GM19240 (cell line): ENCODE results near the gene SLC6A17.
A peak's percentile ranks its signal among the peaks of the same experiment; 100 is the strongest.

Experiments used
- DNase-seq: peaks from one replicate; pipeline ENCODE4 v3.0.0; 2011; ENCODE audit warnings: low spot score; ENCODE audit not compliant: insufficient read length

Gene SLC6A17

DNA sequence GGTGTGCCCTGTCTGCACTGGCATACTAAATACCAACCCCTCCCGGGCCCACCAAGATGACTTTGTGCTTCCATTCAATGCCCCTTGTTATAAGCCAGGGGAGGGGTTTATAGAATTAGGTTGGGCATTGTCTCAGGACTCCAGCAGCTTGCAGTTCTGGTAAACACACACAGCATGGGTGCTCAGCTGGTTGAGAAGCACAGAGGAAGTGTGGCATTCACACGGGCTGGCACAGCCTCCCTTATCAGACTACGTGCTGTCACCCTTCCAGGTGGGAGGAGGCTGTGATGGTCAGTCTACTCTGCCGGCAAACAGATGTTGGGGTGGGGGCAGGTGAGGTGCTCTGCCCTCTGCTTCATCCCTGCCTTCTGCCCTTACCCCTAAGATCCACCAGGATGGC, 15.0 kb upstream of the SLC6A17 start:
- no peak for DNase-seq

DNA sequence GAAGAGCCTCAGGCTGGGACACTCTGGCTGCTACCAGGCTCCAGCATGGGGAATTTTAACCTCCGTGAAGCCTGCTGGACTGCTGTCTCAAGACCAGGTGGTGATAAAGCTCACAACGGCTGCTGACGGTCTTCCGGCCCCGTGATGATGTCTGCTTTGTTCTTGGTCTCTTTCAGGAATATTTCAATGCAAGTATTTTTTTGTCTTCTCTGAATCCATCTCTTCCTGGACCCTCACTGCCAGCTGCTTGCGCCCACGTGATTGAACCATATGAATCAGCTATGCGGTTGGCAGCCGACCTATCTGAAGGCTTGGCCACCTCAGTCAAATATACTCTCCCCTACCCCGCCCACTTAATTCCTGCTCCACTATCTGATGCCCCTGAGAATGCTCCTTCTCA, 14.6 kb upstream of the SLC6A17 start:
- no peak for DNase-seq

DNA sequence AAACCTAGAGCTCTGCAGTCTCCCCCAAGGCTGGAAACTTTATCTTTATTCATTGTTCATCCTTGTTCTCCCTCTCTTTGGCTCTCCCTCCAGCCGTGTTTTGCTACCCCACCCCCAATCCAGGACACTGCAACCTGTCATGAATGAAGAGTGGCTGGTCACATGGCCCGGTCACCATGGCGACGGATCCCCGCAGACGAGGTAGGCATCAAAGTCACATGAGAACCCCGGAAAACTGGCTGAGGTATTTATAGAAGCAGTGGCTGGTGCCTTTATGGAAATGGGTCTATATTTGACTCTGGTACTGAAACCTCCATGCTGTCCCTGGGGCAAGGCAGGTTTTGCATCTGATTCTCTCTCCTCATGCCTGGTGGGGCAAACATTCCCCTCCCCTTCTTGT, 13.4 kb upstream of the SLC6A17 start:
- no peak for DNase-seq

DNA sequence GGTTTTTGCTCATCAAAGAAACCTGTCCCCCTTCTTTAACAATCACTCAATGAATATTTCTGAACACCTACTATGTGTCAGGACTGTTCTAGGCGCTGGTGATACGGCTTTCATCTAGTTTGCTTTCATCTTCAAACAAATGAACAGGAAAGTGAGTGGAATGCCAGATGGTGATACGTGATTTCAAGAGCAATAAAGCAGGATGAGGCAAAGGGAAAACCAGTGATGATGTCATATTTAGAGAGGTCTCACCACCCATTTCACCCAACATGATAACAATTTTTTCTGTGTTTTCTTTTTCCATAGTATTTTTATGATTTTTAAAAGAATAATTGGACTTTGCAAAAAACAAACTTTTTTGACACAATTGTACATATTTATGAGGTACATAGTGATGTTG, 11.3 kb upstream of the SLC6A17 start:
- no peak for DNase-seq

DNA sequence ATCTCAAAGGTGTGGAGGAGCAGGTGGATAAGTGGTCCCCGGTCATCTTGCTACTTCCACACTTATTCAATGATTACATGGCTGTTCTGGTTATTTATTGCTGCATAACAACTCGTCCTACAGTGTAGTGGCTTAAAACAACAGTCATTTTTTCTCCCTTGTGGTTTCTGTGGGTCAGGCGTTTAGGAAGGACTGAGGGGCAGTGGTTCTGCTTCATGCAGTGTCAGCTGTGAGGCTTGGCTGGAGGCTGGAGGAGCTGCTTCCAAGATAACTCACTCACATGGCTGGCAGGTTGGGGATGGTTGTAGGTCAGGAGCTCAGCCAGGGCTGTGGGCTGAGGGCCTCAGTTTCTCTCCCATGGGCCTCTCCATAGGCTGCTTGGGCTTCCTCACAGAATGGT, 5.9 kb upstream of the SLC6A17 start:
- DNase-seq, result no peak

DNA sequence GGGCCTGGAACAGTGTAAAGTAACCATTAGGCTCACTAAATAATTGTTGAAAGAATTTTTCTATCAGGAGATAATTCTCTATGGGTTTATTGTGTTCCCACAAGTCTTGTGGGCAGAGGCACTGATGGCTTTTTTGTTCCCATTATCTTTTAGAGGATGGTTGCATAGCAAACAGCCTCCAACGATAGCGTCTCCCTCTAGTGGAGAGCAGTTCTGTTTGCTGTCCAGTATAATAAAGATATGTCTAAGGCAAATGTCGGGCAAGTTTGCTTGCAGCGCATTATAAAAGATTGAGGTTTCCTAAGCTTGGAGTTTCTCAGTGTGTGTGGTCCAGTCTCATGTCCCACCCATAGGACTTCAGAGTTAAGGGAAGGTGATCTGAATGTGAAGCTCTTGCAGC, 1.3 kb upstream of the SLC6A17 start:
- DNase-seq, result no peak

DNA sequence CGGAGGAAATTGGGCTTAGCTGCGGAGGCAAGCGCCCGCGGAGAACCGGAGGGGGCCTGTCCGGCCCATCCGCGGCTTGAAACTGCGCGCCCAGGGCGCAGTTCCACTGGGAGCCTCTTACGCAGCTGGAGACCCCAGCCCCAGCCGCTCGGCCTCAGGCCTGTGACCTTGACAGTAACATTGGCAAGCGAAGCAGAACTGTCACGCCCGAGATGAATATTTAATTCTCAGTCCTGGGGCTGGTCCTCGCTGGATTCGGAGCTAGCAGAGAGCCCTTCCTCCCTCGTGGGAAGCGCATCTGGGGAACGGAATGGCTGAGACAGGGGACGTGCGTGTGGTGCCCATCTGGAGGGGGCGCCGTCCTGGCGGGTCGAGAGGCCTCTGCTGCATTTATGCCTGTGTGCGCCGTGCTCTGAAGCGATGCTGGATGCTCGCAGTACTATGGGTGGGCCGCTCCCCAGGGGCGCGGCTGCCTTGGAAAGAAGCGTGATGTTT, 928 bp downstream of the SLC6A17 start:
- DNase-seq, result no peak

DNA sequence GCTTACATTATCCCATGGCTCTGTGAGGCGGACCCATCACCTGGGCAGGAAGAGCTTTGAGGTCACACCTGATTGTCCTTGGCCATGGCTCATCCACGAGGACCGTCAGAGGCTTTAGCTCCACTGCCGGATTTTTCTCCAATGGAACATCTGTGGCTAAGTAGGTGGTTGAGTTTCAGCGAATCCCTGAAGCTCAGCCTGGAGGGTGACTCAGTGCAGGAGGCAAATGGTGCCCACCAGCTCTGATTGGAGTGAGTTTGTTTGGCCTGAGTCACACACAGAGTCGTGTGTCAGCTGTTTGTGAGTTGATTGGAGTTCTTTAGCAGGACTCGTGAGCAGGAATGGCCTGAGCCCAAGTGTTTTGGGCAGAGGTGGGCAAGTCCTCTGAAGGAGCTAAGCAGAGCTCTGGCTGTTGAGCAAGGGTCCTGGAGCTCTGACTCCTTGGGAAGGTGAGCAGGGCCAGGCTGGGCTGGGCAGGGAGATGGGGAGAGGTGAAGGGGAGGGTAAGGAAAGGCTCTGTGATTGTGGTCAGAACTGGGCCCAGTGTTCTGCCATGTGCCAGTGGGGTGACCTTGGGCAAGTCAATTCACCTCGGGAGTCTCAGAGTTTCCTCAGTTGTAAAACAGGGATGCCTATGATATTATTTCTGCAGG, 2.0 kb downstream of the SLC6A17 start:
- DNase-seq, result no peak

DNA sequence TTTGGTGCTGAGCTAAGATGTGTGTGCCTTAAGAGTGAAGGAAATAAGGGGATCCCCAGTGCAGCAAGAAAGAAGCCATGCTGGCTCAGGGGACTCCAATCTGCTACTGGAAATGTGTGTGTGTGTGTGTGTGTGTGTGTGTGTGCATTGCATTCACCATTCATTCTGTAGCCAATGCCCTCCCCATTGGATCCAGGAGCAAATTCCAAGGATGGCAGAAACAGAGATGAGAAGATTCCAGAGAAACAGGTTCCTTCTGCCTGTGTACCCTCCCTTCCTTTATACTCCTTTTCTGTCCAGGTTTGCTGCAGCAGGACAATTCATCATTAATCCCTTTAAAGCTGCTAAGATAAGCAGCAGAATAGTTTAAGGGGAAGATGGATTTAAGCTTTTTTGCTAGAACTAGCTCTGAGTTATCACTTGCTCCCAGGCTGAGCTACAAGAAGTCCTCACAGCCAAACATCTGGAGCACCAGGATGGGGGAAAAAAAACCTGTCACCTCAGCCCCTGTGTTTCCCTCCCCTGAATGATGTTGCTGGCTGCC, 3.2 kb downstream of the SLC6A17 start:
- no peak for DNase-seq

DNA sequence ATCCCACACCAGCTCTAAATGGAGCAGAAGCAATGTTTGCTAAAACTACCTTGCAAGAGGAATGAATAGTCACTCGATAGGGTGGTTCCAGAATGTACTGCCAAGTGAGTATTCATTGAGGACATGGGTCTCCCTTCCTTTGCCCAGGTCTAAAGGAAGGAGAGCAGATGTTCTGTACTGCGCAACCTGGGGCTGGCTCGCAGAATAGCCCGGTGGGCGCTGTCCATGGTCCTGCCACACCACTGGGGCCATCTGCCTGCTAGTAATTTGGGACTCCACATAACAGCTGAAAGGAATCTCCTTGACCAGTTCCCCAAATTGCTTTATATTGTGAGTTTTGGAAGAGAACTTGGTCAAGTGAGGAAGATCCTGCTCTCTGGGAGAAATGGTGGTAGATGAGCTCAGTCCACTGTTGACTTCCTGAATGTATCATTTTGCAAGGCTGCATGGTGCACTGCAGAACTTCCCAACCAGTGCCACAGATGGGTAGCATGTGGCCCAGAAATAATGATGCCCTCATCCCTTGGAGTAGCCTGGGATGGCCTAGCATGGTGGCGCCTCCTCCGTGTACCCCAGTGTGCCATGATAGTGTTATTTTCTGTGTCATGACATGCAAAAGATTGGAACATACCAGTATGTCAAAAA, 5.7 kb downstream of the SLC6A17 start:
- DNase-seq, result peak; percentile 39

DNA sequence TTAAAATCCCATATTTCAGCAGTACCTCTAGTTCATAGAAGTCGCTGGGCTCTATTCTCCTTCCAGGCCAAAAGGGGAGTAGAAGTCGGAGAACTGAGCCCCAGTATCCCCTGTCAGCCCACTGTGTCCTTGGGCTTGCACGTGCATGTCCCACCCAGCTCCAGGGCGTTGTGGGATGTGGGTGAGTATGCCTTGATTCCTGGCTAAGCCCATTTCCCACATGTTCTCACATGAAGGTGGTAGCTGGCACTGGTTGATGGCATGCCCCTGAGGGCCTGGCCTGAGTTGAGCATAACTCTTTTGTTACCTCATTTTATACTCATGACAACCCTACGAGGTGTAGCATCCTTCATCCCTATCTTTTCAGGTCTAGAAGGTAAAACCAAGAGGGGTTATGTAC, 8.0 kb downstream of the SLC6A17 start:
- DNase-seq, result no peak

DNA sequence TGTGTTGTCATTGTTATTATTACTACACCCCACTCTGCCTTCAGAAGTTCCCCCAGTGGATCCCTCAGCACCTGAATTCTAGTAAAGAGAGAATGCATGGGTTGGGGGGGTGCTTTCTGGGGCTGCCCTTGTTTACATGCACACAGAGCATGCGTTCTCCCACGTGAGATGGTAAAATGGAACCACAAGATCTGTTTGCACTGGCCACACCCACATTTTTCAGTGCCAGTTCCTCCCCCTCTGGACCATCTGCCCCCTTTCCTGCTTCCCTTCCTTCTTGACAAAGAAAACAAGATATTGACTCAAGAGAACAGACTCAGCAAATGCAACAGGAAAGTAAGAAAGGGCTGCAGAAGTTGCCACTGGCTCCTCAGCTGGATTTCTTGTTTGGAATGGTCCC, 8.9 kb downstream of the SLC6A17 start:
- DNase-seq, result no peak

DNA sequence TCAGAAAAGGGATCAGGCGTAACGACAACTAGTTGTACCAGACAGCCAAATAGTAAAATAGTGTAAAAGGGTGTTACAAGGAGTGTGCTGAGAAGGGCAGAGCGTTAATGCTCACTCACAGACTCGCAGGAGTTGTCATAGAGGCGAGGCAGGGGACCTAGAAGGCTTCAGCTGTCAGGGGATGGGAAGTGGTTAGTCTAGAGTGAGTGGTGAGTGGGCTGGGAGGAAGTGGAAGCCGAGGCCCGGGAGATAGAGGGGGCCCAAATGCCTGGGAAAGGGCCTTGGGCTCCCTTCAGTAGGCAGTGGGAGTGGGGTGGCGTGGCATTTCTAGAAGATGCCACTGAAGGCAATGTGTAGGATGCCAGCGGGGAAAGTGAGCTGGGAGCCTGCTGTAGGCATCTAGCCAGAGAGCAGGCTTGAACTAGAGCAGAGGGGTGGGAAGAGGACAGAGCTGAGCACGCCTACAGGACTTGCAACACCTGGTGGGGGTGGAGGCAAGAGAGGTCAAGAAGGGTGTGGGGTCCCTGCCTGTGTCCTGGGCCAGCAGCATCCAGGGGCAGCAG, 10.3 kb downstream of the SLC6A17 start:
- no peak for DNase-seq

DNA sequence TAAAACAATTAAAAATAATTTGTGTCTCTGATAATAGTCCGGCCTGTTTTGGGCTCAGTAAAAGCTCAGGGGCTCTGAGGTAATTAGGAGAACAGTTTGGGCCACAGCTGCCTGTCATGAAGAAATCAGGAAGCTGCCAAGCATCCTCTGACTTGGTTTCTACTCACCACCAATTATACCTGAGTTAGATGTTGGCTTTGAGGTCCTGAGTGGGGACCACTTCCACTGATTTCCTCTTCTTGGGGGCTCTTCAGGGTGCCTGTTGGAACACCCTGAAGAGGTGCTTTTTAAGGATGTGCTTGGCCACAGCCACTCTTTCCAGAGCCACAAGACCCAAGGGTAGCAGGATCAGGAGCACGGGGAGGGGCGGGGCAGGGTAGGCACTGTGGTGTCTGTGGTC, 10.9 kb downstream of the SLC6A17 start:
- no peak for DNase-seq

DNA sequence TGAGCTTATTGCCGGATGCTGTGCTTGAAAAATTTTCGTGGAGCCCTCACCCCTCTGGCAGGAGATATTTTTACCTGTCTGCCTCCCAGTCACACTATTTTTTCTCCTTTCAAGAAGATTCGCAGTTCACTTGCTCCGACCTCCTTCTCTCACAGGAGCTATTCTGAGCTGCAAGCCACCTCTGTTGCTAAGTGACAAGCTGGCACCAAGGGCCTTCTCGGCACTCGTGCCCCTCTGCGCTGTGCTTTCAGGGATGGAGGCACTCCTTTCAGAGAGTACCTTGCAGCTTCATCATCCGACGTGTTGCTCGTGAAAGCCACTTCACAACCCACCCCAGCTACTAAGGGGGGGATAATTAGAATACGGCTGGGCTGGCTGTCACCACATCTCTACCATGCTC, 11.6 kb downstream of the SLC6A17 start:
- DNase-seq, result no peak

DNA sequence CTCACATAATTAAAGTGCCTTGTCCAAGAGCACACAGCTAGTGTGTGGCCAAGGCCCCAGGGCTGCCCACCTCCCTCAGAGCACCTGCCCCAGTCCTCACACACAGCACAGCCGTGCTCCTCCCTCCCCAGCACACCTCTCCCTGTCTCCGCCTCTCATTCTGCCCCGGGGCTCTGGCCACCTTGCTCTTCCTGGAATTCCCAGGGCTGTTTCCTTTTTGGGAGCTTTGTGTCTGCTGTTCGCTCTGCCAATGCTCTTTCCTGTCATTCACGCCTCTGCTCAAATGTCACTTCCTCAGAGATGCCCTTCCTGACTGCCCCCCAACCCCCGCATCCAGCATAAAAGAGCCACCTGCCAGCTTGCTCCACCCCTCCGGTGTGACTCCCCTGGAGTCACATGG, 13.3 kb downstream of the SLC6A17 start:
- no peak for DNase-seq

DNA sequence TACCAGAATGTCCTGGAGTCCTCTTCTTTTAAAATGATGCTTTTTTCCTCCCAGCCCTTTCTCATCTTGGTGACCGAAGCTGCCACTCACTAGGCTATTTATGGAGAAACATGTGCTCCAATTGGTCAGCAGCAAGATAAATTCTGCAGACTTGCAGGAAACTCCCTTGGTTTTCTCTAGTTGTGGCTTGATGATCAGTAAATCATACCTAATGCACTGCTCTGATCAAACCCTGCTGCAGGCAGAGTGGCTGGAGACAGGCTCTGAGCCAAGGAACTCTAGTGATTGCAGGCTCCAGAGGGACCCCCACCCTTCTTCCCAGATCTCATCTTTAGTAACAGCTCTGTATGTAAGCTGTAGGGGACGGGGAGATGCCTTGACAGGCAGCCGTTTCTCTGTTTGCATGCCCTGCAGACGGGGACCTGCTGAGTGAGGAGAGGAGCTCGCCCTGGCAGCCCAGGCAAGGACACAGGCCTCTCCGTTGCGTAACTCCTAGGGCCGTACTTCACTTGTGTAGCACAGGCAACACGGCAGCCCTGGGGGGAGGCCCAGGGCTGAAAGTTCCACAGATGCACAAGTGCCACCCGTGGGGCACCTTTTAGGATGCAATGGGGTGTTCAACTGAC, 14.5 kb downstream of the SLC6A17 start:
- no peak for DNase-seq

DNA sequence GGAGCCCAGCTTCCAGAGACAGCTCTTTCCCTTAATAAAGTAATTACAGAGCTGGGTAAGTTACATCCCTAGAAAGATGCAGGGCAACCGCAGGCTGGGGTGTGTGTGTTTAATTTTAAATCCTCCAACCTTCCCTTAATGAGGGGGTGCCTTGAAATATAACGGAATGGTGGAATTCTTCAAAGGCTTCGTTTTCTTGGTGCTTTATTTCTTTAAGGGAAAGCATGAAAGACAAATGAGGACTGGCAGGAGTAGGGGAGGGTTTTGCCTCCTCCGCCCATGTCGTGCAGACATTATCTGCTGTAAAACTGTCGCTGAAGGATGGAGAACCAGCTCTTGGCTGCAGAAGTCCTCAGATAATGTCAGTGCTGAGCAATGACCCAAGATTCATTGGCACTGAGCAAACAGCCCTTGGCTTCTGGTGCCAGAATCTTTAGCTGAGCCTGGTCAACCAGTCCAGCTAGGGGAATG, 15.5 kb downstream of the SLC6A17 start:
- no peak for DNase-seq

DNA sequence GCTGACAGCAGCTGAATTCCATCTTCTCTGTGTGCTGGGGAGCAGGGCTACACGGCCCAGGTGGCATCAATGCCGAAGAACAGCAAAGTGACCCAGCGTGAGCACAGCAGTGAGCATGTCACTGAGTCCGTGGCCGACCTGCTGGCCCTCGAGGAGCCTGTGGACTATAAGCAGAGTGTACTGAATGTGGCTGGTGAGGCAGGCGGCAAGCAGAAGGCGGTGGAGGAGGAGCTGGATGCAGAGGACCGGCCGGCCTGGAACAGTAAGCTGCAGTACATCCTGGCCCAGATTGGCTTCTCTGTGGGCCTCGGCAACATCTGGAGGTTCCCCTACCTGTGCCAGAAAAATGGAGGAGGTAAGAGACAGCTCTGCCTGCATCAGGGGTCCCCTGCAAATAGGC, 16.6 kb downstream of the SLC6A17 start:
- no peak for DNase-seq

DNA sequence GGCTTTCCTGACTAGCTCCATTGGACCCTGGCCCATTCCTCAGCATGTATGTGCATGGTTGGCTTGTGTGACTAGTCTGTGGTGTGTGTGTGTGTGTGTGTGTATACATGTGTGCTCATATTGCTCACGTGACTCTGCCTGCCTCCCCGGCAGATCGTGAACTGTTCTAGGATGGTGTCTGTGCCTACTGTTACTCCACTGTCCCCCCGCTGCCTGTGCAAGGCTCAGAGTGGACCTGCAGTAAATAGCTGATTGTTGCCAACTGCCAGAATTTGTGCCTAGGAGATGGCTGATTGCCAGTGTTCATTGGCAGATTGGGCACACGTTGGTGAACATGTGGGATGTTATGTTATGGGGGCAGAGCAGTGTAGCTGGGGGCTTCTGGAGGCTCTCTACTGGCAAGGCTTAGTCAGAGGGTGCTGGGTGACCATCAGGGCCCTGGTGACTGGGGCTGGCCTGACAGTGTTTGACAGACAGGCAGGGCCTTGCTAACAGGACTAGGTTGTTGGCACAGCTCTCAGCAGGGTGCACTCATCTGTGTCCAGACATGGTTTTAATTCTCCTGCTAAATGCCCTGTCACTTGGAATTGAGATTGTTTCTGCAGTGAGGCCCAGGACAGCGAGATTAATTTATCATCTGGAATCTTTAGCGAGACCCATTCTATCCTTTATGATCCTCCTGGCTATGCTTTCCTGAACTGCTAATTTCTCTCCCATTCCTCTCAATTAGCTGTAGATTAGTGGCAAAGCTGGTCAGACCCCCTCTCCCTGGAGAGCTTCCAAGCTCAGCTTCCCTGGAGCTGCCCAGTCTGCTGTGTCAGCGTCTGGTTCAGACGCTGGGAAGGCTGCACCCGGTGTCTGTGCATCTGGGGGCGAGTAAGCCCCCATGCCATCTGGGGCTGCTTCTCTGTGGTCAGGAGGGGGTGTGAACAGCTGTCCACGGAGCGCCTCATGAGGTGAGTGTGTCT, 20.8 kb downstream of the SLC6A17 start:
- DNase-seq, result no peak

DNA sequence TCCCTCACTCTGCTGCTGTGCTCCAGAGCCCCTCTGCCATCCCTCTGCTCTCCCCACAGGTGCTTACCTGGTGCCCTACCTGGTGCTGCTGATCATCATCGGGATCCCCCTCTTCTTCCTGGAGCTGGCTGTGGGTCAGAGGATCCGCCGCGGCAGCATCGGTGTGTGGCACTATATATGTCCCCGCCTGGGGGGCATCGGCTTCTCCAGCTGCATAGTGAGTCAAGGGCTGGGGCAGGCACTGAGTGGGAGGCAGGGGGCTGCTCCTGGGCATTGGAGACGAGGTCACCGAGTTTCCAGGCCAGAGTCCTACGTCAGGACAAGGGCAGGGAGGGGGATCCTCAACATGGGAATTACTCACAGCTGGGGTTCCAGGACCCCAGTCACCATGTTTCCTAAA, 21.7 kb downstream of the SLC6A17 start:
- no peak for DNase-seq
